Right hindlimb (tissue), 1 donor: ENCODE results near the gene PHACTR3.
"Not testable (repeated sequence)": the region's sequence is repeated elsewhere in the genome, so short reads cannot be mapped to it uniquely, and the experiment has no call there.

Source experiments
- DNase-seq: peaks from one replicate; pipeline ENCODE4 v3.0.0-alpha.2; 2018

The PHACTR3 gene

DNA sequence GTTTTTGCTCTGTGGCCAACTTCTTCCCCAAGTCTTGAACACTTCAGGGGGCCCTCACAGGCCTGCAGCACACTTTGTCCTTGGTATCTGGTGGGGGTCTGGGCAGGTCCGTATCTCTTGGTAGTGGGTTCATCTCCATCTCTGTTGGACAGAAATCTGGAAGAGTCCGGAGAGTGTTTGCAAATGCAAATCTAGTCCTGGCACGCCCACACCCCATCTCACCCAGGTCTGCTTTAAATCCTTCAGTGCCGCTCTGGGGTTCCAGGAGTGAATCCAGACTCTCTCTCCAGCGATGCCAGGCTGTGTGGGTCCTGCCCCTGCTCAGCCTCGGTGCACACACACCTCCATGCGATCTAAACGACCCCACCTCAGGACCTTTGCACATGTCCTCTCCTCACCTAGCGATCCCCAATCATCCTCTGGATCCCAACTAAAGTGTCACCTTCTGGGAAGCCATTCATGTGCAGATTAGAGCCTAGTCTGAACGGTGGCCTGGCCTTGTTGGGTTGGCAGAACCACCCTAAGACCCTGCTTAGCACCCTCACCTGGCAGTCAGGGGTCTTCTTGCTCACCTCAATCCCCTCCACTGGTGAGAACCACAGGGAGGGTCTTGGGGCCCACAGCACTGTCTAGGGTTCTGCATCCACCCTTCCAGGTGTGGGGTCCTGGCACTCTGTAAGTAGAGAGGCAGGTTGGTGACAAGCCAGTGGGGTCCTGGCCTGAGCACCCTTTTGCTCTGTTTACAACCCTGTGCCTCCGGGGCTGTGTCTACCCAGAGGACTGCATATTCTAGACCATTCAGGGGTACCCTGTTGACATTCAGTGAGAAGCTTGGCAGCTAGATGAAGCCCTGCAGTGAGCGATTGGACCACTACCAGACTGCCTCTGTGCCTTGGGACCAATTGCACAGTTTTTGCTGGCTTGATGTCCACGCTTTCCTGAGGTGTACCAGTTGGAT lies 228.3 kb downstream of the PHACTR3 start:
- DNase-seq = no peak

DNA sequence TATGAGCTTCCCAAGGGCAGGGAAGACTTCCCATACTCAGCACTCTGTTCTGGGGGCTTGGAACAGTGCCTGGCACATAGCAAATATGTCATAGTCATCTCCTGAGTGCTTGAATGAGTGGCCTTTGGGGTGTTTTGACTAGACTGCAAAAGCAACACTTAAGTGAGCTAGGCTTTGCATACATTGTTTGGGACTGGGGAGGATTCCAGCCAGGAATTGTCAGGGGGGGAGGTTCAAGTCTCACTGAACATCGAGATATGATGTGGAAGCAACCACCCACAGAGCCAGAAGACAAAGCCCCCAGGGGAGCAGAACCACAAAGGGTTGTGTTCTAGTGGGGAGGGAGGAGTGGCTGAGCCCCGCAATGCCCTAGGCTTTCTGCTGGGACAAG lies 230.7 kb downstream of the PHACTR3 start:
- peak; percentile 26 for DNase-seq

DNA sequence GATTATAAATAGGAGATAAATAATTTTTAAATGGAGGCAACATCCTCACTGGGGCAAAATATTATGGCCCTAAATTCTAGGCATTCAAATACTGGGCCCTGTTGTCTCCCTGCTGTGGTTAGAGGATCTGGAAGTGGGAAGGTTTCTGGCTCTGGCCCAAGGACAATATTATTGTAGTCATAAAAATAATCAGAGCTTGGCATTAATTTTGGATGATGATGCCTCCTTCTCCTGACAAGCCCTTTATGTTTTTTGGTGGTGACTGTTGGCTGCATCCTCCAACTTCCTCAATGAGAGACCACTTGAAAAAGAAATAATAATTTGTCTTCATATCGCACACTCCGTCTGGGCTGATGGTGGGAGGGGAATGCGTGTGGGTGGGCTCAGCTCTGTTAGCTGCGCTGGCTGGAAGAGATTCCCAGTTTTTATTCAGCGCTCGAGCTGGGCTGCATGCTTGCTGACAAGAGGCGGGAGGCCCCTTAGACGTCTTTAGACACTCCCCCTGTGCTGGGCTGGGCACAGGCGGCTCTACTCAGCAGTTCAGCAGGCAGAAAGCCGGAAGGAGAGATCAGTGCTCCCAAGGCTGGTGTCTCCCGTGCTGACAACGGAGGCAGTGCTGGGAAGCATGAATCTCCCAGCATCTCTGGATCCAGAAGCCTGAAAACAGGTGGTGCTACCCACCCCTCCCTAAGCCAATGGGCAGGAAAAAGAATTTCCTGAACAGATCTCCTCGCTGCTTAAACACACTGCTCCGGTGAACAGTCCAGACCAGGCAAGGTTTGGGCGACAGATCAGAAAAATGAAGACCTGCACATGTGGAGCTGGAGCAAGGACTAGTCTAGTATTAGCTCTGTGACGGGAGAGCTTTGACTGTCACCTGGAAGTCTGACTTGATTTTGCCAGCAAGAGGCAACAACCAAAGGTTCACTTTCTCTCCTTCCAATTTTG lies 231.4 kb downstream of the PHACTR3 start:
- peak; percentile 85 for DNase-seq

DNA sequence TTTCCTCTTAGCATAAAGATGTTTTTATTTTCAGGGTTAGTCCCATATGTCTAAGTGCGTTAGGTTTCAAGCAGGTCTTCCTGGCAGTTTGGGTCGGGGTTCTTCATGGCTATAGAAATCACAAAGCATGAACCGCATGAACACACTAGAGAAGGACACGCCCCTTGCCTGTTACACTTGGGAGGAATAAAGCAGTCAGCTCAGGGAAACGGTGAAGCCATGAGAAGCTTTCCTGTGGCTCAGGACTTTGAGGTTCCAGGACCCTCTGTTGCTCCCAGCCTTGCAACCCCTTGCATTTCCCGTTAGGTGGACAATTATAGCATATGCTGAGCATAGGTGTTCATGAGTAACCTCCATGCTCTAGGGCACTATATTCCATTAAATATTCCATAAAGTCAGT lies 232.4 kb downstream of the PHACTR3 start:
- DNase-seq = no peak

DNA sequence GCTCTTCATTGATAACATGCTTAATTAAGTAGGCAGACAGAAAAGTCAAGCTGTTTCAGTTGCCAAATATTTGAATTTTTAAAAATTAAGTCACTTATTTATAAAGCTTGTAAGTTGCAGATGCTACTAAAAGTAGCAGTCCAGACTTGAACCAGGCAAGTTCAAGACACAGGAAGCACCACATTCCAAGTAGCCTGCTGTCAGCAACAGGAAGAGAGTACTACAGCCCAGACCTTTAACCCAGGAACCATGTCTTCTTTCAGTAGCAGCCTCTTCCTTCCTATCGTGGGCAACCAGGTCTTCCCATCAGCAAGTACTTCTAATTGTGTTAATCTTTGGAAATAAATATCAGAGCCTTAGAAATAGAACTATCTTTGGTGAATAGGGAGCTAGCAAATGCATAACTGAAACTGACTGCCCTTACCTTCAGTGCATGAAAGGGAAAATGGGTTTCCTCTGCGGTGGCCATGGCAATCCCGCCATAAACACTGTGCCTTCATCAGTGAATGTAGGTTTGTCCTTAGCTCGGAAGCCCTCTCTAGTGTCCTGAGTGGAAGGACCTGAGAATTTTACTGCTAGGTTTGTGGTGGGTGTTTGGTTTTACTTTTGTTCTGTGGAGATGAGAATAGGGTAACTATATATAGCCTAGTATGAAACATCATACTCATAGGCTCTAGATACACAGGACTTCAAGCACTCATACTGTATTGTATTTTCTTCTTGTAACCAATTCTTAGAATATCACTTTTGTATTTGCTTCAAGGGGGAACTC lies 233.5 kb downstream of the PHACTR3 start:
- DNase-seq = no peak

DNA sequence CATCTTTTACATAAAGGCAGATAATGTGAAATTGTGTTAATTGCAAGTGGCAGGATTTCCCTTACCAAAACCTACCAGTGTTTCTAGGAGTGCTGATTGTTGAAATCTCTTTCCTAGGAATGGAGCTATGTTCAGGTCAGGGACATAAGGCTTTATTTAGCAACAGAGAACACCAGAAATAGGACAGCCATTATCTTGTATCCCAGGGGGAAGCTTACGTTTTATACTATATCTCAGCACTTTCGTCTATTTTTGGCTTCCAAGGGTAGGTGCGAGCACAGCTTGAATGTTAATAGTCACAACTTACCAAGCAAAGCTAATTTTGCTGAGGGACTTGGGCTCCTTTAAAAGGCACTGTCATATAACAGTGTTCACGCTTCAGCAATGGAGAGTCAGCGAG lies 235.1 kb downstream of the PHACTR3 start:
- no peak for DNase-seq

DNA sequence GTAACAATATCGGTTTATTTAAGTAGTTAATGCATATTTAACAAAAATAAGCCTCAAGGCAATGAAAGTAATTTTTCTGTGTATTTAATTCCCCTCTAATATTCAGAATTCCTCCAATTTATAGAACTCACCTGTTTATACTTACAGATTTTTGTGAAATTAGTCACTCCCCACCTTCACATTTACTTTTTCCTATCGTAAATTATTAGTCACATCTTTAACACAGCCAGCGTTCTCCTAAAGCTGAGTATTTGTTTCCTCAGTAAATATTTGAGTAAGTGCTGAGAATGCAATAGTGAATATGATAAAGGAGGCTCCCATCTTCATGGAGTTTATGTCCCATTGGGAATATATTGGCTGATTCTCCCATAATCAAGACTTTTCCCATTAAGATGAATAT lies 241.1 kb downstream of the PHACTR3 start:
- DNase-seq = no peak

DNA sequence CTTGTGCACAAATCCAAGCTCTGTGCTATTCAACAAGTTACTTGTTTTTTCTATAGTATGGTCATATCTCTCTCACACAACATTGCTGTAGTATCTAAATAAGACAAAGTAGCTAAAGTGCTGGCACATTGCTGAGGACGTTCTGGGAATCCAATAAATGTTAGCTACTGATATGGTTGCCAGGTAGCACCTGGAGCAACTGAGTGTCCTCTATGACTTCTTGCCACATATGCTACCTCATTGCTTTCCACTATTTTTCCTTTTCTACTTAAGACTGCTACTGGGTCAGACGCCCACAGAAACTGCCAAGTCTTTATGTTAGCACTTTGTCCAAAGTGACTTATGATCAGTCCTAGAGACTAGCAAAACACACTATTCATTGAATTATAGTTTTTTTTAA lies 243.8 kb downstream of the PHACTR3 start:
- DNase-seq = no peak

DNA sequence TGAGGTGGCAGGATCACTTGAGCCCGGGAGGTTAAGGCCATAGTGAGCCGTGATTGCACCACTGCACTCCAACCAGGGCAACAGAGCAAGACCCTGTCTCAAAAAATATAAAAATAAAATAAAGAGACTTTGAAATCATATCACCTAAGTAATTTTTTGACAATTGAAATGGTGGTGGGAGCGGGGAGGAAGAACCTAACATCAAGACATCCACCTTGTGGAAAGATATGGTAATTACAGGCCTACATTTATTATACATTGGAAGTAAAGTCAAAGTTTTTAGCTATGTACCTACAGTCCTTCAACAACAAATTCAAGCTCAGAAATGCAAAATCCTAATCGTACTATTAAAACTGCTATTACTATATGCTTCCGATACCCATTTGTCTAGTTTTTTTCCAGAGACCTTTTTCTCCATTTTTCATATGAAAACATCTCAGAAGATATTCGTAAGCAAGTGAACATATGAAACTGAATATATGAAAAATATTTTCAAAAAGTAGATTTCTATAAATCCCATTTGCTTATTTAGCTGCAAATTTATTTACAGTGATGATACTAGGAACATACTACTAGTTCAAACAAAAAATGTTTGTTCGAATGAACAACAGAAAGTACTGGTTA lies 245.8 kb downstream of the PHACTR3 start:
- no peak for DNase-seq

DNA sequence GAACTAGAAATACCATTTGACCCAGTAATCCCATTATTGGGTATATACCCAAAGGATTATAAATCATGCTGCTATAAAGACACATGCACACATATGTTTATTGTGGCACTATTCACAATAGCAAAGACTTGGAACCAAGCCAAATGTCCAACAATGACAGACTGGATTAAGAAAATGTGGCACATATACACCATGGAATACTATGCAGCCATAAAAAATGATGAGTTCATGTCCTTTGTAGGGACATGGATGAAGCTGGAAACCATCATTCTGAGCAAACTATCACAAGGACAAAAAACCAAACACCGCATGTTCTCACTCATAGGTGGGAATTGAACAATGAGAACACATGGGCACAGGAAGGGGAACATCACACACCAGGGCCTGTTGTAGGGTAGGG lies 252.2 kb downstream of the PHACTR3 start:
- not testable (repeated sequence) for DNase-seq

DNA sequence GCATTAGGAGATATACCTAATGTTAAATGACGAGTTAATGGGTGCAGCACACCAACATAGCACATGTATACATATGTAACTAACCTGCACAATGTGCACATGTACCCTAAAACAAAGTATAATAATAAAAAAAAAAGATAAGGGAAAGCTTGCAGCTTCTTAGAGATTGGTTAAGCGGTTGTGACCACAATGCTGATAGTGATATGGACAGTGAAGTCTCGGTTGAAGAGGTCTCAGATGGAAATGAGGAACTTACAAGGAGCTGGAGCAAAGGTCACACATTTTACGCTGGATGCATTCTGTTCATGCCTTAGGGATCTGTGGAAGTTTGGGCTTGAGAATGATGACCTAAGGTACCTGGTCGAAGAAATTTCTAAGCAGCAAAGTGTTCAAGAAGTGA lies 252.6 kb downstream of the PHACTR3 start:
- DNase-seq = not testable (repeated sequence)

DNA sequence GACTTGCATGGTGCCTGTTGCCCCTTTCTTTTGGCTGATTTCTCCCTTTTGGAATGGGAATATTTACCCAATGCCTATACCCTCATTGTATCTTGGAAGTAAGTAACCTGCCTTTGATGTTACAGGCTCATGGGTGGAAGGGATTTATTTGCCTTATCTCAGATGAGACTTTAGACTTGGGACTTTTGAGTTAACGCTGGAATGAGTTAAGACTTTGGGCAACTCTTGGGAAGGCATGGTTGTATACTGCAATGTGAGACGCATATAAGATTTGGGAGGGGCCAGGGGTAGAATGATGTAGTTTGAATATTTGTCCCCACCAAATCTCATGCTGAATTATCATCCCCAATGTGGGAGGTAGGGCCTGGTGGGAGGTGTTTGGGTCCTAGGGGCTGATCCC lies 253.6 kb downstream of the PHACTR3 start:
- DNase-seq = no peak

DNA sequence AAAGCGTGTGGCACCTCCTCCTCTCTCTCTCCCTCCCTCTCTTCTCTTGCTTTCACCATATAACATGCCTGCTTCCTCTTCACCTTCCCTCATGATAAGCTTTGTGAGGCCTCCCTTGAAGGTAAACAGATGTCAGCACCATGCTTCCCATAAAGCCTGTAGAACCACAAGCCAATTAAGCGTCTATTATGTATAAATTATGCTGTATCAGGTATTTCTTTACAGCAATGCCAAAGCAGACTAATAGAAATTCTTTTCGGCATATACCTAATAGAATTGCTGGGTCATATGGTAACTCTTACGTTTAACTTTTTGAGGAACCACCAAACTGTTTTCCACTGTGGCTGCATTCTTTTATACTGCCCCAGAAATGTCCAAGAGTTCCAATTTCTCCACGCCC lies 254.1 kb downstream of the PHACTR3 start:
- no peak for DNase-seq

DNA sequence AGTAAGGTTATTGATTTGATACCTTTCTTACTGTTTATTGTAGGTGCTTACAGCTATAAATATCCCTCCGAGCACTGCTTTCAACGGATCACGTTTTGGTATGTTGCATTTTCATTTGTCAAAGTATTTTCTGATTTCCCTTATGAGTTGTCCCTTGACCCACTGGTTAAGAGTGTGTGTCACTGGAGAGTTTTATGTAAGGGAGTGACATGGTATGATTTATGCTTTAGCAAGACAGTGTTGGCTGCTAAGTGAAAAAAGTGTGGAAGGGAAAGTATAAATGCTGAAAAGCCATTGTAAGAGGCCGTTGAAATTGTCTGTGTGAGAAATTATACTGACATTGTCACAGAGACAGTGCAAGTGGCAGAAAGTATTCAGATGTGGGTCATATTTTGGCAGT lies 257.1 kb downstream of the PHACTR3 start:
- DNase-seq = no peak

DNA sequence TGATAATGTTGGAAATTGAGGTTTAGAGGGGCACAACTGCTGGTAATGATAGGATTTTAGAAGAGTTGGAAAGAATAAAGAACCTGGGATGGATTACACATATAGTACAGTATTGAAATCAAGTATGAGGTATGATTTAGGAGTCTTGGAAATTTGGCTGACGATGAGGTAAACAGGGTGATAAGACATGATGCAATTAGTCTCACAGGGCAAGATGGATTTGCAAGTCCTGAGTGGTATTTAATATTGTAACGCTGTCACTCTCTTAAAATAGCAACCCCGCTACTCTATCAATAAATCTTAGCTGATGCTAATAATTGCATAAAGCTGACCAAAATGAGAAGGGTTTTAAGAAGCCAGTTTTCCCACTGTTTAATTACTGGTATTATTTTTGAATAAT lies 258.7 kb downstream of the PHACTR3 start:
- DNase-seq = no peak

DNA sequence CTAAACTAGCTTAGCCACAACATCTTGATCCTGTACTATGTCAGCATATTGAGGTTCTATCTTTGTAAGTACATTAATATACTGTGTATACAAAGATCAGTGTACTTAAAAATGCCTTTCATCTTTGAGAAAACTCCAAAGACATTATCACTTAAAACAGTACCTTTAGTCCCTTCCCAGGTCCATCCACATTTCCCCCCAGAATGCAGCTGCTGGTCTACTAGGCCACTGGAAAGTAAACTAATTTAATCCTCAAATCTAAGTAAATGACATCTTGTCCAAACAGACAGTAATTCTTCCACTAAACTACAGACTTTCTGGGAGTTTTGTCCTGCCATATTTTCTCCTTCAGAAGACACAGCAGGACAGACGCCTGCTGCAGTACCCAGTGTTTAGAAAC lies 260.4 kb downstream of the PHACTR3 start:
- no peak for DNase-seq

DNA sequence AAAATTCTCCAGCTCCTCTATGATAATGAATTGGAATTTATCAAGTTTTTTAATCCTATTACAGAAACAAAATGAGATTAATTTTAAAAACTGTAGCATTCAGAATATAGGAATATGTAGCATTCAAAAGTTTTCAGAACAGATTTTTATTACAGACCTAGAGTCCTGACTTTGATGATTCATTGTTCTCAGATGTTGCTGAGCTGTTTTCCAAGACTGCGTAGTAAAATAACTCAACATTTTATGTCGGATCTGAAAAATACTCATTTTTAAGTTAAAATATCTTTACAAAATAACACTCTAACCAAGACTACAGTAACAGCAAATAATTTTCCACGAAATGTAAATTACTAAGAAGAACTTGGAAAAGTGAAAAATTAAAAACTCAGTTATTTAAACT lies 262.0 kb downstream of the PHACTR3 start:
- no peak for DNase-seq

DNA sequence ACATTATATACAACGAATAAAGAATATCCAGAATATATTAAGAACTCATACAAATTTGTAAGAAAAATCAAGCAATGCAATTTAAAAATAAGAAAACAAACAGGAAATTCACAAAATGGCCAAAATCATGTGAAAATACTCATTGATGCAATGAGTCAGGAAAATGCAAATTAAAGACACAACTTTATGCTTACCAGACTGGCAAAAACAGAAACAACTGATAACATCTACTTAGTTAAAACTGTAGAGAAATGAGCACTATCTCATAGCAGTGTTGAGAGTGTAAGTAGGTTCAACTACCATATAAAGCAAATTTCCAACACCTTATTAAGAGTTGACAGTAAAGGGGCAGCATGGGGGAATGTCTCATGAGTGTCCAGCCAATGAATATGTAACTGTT lies 266.8 kb downstream of the PHACTR3 start:
- no peak for DNase-seq

DNA sequence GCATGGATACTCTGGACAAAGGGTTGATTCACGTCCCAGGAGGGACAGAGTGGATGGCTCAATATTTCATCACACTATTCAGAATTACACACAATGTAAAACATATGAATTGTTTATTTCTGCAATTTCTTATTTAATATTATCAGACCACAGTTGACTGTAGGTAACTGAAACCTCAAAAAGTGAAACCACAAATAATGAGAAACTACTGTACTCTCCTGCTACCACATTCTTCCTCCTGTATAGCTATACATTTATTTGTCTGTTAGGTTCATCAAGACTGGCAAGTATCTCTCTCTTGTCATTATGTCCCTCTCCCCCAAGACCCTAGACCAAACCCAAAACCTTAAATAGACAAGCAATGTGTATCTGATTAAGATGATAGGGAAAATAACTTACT lies 269.1 kb downstream of the PHACTR3 start:
- no peak for DNase-seq

DNA sequence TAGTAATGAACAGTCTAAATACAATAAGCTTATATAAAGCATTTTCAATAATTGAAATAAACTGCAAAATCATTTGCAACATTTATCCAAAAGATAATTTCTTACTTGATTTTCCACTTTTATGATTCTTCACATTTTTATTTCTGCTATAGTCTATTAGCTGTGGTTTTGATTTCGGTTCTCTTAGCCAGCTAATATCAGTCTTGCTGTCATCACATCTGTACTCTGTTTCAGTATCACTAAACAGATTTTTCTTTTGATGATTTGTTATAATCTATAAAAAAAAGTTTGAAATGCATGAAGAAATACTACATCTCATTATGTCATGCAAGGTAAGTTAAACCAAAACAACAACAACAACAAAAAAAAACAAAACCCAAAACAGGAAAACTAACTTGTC lies 275.9 kb downstream of the PHACTR3 start:
- DNase-seq = no peak

DNA sequence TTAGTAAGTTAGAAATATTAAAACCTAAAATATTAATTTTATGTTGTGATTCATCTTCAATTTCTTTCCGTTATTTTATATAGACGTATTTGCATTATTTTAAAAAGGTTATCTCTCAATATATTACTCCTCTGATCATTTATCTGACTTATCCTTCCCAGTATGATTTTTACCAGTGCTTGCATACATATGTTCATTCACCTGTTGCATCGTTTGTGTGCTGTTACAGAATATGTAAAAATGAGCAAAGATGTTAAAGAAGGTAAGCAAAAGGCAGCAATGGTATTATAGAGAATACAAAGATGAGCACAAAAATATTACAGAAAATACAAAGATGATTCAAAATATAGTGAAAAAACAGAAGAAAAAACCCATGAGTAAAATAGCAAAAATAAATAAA lies 280.2 kb downstream of the PHACTR3 start:
- DNase-seq = no peak

DNA sequence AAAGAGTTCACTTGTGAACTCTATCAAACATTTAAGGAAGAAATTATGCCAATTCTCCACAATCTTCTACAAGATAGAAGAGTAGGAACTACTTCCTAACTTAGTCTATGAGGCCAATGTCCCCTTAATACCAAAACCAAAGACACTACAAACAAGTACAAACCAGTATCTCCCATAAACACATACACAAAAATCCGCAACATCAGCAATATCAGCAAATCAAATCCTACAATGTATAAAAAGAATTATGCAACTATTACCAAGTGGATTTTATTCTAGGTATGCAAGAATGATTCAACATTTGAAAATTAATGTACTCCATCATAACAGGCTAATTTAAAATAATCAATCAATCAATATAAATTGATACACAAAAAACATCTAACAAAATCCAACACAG lies 283.7 kb downstream of the PHACTR3 start:
- no peak for DNase-seq

DNA sequence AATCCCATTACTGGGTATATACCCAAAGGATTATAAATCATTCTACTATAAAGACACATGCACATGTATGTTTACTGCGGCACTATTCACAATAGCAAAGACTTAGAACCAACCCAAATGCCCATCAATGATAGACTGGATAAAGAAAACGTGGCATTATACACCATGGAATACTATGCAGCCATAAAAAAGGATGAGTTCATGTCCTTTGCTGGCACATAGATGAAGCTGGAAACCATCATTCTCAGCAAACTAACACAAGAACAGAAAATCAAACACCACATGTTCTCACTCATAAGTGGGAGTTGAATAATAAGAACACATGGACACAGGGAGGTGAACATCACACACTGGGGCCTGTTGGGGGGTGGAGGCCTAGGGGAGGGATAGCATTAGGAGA lies 285.7 kb downstream of the PHACTR3 start:
- DNase-seq = not testable (repeated sequence)
